Lower lobe of right lung (tissue), 2 donors: ENCODE measurements around the gene CLASRP. TPM values are rescaled to one million over a fixed set of nuclear protein-coding genes. Genes with fewer than 3 reads are reported as not detected.

ENCODE experiments used
- ATAC-seq, 2 donors: fragments of 200-7000 bp; cut with Tn5 transposase; one replicate each; pipeline ENCODE4 v1.9.1; 2020 to 2022; ENCODE audit warnings: mild to moderate bottlenecking in 2 of 2, moderate library complexity in 2 of 2
- DNase-seq: peaks from one replicate; pipeline ENCODE4 v3.0.0-alpha.2; 2020
- H3K27ac ChIP-seq: fragments of 200-600 bp; one replicate; pipeline ENCODE4 v1.8.0; 2022
- H3K27me3 ChIP-seq: fragments of 200-600 bp; one replicate; pipeline ENCODE4 v1.8.0; 2022; ENCODE audit warnings: low read depth
- H3K36me3 ChIP-seq: fragments of 200-600 bp; one replicate; pipeline ENCODE4 v1.8.0; 2022; ENCODE audit warnings: mild to moderate bottlenecking
- H3K4me1 ChIP-seq: fragments of 200-600 bp; one replicate; pipeline ENCODE4 v1.8.0; 2022
- H3K4me3 ChIP-seq: fragments of 200-600 bp; one replicate; pipeline ENCODE4 v1.8.0; 2022; ENCODE audit warnings: mild to moderate bottlenecking
- H3K9me3 ChIP-seq: fragments of 200-600 bp; one replicate; pipeline ENCODE4 v1.8.0; 2022
- CTCF ChIP-seq: fragments of 200-600 bp; IDR thresholded peaks from one replicate; pipeline ENCODE4 v1.8.0; 2022; ENCODE audit warnings: antibody characterized with exemption, mild to moderate bottlenecking
- intact Hi-C: fragments of 100-400 bp; cut with DNase I; formaldehyde crosslinking; loops from one replicate; pipeline ENCODE4 v1.11.0; 2022
- total RNA-seq: library from RNA; stranded (reverse); fragmentation: NEBNext Ultra II Directional; extraction: Animal tissue kit (Norgen Biotek cat#: 25700); gene quantifications from one replicate; pipeline ENCODE4 v1.2.1, GENCODE V29; 2021
- donor health status: DM: no; HTN: yes; CAD: no; lungs with severe emphysema.

Gene CLASRP
- total RNA-seq, 1 donor from 2014 or later, result 71.7 TPM

- Histone ChIP-seq H3K27me3 (no peaks in the 10 kb centered on the region), H3K36me3 (peaks cover 44% of the 10 kb centered on the region), H3K4me3 (no peak overlapping the region), H3K9me3 (no peaks in the 10 kb centered on the region), H3K27ac (no peak overlapping the region), H3K4me1 (peaks cover 7% of the 10 kb centered on the region)
- intact Hi-C loops, result no loop called here
- DNase-seq (no peak), ATAC-seq (no peak)
- TF ChIP-seq CTCF, result no peak
Observed at GRCh38 chr19:45086480-45086879, 47.6 kb downstream of the CLASRP start.

- Histone ChIP-seq H3K36me3 (peaks cover 34% of the 10 kb centered on the region), H3K4me1 (peaks cover 7% of the 10 kb centered on the region), H3K27me3 (no peaks in the 10 kb centered on the region), H3K4me3 (no peak overlapping the region), H3K9me3 (no peaks in the 10 kb centered on the region), H3K27ac (no peak overlapping the region)
- ATAC-seq (no peak), DNase-seq (no peak)
- no peak for TF ChIP-seq CTCF
- intact Hi-C loops, result no loop called here
Observed at GRCh38 chr19:45087531-45087930, 48.7 kb downstream of the CLASRP start.

- Histone ChIP-seq H3K36me3 (peaks cover 20% of the 10 kb centered on the region), H3K9me3 (no peaks in the 10 kb centered on the region), H3K27ac (no peak overlapping the region), H3K4me3 (no peak overlapping the region), H3K4me1 (peaks cover 22% of the 10 kb centered on the region), H3K27me3 (no peaks in the 10 kb centered on the region)
- DNase-seq (no peak), ATAC-seq (no peak)
- no peak for TF ChIP-seq CTCF
- intact Hi-C loops, result no loop called here
Observed at GRCh38 chr19:45090034-45090433, 51.2 kb downstream of the CLASRP start.

- no peaks in the 10 kb centered on the region for H3K27me3 ChIP-seq
- H3K9me3 ChIP-seq, result no peaks in the 10 kb centered on the region
- ATAC-seq (no peak), DNase-seq (no peak)
- no peak for TF ChIP-seq CTCF
- H3K36me3 ChIP-seq, result peaks cover 16% of the 10 kb centered on the region
- H3K4me3 ChIP-seq, result peak overlapping the region; percentile 97
- intact Hi-C loops, result no loop called here
- H3K4me1 ChIP-seq, result peaks cover 28% of the 10 kb centered on the region
- no peak overlapping the region for H3K27ac ChIP-seq
Observed at GRCh38 chr19:45090606-45091005, 51.8 kb downstream of the CLASRP start.

- no peak for TF ChIP-seq CTCF
- Histone ChIP-seq H3K36me3 (peaks cover 16% of the 10 kb centered on the region), H3K27ac (peak overlapping the region; percentile 93), H3K4me1 (peaks cover 35% of the 10 kb centered on the region), H3K4me3 (peak overlapping the region; percentile 97), H3K9me3 (no peaks in the 10 kb centered on the region), H3K27me3 (no peaks in the 10 kb centered on the region)
- DNase-seq, result peak; percentile 99
- peak; percentile 95 to 96 for ATAC-seq
- intact Hi-C loops, result no loop called here
Observed at GRCh38 chr19:45091031-45091923, 52.4 kb downstream of the CLASRP start.
